MM.1S (cell line): ENCODE measurements around the gene ANKRD24.

Experiments
- DNase-seq: peaks from one replicate; pipeline ENCODE4 v3.0.0-alpha.2; 2015
- H2AFZ ChIP-seq: fragments of 300-600 bp; sonication (generic); 2 replicates; pipeline ENCODE4 v1.6.0; 2016; ENCODE audit warnings: antibody characterized with exemption, low read length
- H3F3A ChIP-seq: fragments of 300-600 bp; sonication (generic); 2 replicates; pipeline ENCODE4 v1.6.1; 2016; ENCODE audit warnings: mild to moderate bottlenecking, antibody characterized with exemption, low read length, moderate library complexity, mixed read lengths; ENCODE audit not compliant: insufficient read depth
- H3K27ac ChIP-seq: fragments of 300-600 bp; sonication (generic); 2 replicates; pipeline ENCODE4 v1.5.1; 2016; ENCODE audit warnings: mild to moderate bottlenecking, low read length
- H3K27me3 ChIP-seq: fragments of 300-600 bp; sonication (generic); replicated peaks from 2 replicates; pipeline ENCODE4 v1.6.0; 2016; ENCODE audit warnings: low read length; ENCODE audit not compliant: insufficient read depth
- H3K36me3 ChIP-seq: fragments of 300-600 bp; sonication (generic); replicated peaks from 2 replicates; pipeline ENCODE4 v1.6.1; 2016; ENCODE audit warnings: mild to moderate bottlenecking, low read length, mixed read lengths; ENCODE audit not compliant: insufficient read depth
- H3K4me1 ChIP-seq: fragments of 300-600 bp; sonication (generic); 2 replicates; pipeline ENCODE4 v1.6.1; 2016; ENCODE audit warnings: low read length, mixed read lengths
- H3K4me2 ChIP-seq: fragments of 300-600 bp; sonication (generic); 2 replicates; pipeline ENCODE4 v1.6.0; 2016; ENCODE audit warnings: low read depth, low read length
- H3K4me3 ChIP-seq: fragments of 300-600 bp; sonication (generic); 2 replicates; pipeline ENCODE4 v1.5.1; 2016; ENCODE audit warnings: low read length, mixed read lengths
- H3K79me2 ChIP-seq: fragments of 300-600 bp; sonication (generic); 2 replicates; pipeline ENCODE4 v1.6.1; 2016; ENCODE audit warnings: mixed run types, low read length, mixed read lengths
- H3K9ac ChIP-seq: fragments of 300-600 bp; sonication (generic); 2 replicates; pipeline ENCODE4 v1.6.1; 2016; ENCODE audit warnings: low read length, mixed read lengths
- H3K9me2 ChIP-seq: fragments of 300-600 bp; sonication (generic); replicated peaks from 2 replicates; pipeline ENCODE4 v1.6.1; 2016; ENCODE audit warnings: mild to moderate bottlenecking, low read length, mixed read lengths; ENCODE audit not compliant: insufficient read depth
- H3K9me3 ChIP-seq: fragments of 300-600 bp; sonication (generic); replicated peaks from 2 replicates; pipeline ENCODE4 v1.6.1; 2016; ENCODE audit warnings: mild to moderate bottlenecking, low read length, mixed read lengths; ENCODE audit not compliant: insufficient read depth
- H4K20me1 ChIP-seq: fragments of 300-600 bp; sonication (generic); 2 replicates; pipeline ENCODE4 v1.6.1; 2016; ENCODE audit warnings: mild to moderate bottlenecking, low read length, moderate library complexity, mixed read lengths; ENCODE audit not compliant: insufficient read depth
- EZH2 ChIP-seq: fragments of 300-600 bp; sonication (generic); optimal IDR thresholded peaks from 2 replicates; pipeline ENCODE3; 2017; ENCODE audit warnings: low read depth, mild to moderate bottlenecking, antibody characterized with exemption, low read length, mixed read lengths
- EZH2phosphoT487 ChIP-seq: fragments of 300-600 bp; sonication (generic); IDR thresholded peaks from 2 replicates; pipeline ENCODE4 v1.6.1; 2018; ENCODE audit warnings: antibody characterized with exemption, low read length
- TF ChIP-seq, protein P1 (sequence below): fragments of 300-600 bp; sonication (generic); IDR thresholded peaks from 2 replicates; pipeline ENCODE4 v1.5.1; 2016; ENCODE audit warnings: antibody characterized with exemption, low read length, mixed read lengths

The ANKRD24 gene

DNA sequence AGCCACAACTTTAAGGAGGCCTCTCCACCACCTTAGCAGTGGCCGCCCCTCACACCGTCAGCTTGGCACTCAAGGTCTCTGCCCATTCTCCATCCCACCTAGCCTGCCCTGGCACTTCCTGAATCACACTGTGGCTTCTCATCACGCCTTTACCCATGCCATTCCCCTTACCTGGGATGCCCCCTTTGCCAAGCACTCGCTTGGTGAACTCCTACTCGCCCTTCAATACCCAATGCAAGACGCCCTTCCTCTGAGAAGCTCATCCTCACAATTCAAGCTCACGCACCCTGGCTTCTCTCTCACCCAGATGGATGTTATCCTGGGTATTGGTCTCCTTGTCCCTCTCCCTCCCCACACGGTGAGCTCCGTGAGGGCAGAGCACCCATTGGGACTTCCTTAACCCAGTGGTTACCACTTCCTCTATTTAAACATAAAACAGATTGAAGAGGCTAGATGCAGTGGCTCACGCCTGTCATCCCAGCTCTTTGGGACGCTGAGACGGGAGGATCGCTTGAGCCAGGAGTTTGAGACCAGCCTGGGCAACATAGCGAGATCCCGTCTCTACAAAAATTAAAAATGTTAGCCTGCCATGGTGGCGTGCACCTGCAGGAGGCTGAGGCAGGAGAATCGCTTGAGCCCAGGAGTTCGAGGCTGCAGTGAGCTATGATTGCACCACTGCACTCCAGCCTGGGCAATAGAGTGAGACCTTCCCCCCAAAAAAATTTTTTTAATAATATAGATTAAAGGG, 83.9 kb downstream of the ANKRD24 start:
- TF ChIP-seq EZH2phosphoT487 = no peak
- TF ChIP-seq EZH2 = no peak
- TF ChIP-seq, protein P1, sequence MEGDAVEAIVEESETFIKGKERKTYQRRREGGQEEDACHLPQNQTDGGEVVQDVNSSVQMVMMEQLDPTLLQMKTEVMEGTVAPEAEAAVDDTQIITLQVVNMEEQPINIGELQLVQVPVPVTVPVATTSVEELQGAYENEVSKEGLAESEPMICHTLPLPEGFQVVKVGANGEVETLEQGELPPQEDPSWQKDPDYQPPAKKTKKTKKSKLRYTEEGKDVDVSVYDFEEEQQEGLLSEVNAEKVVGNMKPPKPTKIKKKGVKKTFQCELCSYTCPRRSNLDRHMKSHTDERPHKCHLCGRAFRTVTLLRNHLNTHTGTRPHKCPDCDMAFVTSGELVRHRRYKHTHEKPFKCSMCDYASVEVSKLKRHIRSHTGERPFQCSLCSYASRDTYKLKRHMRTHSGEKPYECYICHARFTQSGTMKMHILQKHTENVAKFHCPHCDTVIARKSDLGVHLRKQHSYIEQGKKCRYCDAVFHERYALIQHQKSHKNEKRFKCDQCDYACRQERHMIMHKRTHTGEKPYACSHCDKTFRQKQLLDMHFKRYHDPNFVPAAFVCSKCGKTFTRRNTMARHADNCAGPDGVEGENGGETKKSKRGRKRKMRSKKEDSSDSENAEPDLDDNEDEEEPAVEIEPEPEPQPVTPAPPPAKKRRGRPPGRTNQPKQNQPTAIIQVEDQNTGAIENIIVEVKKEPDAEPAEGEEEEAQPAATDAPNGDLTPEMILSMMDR = no peak
- H3K4me3 ChIP-seq = no peak overlapping the region
- H4K20me1 ChIP-seq = no peaks in the 10 kb centered on the region
- H3K9ac ChIP-seq = no peak overlapping the region
- no peaks in the 10 kb centered on the region for H3K9me2 ChIP-seq
- peaks cover 5% of the 10 kb centered on the region; the same call in 1 of the 2 replicates for H3K36me3 ChIP-seq
- H3K4me2 ChIP-seq = no peak overlapping the region
- no peaks in the 10 kb centered on the region for H3K4me1 ChIP-seq
- H2AFZ ChIP-seq = no peak overlapping the region
- no peaks in the 10 kb centered on the region for H3K27me3 ChIP-seq
- no peak for DNase-seq
- no peaks in the 10 kb centered on the region for H3K79me2 ChIP-seq
- no peak overlapping the region for H3K27ac ChIP-seq
- no peaks in the 10 kb centered on the region for H3F3A ChIP-seq
- no peaks in the 10 kb centered on the region for H3K9me3 ChIP-seq

DNA sequence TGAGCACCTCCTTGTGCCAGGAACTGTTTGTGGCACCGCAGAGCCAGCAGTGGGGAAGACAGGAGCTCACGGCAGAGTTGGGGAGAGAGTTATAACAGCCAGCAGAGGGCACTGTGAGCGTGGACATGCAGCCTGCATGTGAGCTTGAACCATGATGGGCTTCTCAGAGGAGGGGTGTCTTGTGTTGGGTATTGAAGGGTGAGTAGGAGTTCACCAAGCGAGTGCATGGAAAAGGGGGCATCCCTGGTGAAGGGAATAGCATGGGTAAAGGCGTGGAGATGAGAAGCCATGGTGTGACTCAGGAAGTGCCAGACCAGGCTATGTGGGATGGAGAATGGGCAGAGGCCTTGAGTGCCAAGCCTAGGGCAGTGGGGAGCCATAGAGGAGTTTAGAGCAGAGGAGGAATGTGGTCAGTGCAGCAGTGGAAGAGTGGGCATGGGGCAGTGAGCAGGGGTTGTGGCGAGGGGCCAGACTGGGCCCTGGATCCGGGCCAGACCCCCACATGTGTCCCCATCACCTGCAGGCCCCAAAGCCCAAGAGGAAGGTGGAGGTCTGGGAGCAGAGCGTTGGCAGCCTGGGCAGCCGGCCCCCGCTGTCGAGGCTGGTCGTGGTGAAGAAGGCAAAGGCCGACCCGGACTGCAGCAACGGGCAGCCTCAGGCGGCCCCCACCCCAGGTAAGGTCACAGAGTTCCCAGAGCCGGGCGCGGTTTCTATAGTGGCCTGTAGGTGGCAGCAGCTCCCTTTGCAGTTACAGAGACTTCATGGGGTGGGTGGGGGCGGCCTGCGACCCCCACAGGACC, 84.8 kb downstream of the ANKRD24 start:
- peak; percentile 64 for DNase-seq
- no peak overlapping the region for H3K4me3 ChIP-seq

DNA sequence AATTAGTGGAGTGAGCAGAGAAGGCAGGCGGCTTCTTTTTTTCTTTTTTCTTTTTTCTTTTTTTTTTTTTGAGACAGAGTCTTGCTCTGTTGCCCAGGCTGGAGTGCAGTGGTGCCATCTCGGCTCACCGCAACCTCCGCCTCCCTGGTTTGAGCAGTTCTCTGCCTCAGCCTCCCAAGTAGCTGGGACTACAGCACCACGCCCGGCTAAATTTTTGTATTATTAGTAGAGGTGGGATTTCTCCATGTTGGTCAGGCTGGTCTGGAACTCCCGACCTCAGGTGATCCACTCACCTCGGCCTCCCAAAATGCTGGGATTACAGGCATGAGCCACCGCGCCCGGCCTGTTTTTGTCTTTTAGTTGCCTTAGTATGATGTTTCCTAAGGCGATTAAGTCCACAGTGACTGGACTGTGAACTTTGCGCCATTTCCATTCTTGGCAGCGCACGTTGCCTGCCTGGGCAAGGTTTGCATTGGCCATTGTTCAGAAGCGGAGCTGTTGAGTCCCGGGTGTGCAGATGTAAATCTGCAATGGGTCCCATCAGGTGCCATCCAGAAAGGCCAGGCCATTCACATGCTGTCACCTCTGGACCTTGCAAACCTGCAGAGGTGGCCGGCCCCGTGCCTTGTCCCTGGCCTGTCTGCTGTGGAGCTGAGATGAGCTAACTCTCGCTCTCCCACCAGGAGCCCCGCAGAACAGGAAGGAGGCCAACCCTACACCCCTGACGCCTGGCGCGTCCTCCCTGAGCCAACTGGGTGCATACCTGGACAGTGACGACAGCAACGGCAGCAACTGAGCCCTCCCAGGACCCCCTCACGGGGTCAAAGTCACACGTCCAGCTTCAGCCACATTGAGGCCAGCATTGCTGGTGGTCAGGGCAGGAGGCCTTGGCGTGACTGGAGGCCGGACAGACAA, 85.7 kb downstream of the ANKRD24 start:
- Histone ChIP-seq H3K9me3 (no peaks in the 10 kb centered on the region), H3K9ac (no peak overlapping the region), H3K27ac (no peak overlapping the region), H3K4me1 (no peaks in the 10 kb centered on the region), H3K4me3 (no peak overlapping the region), H2AFZ (no peak overlapping the region), H4K20me1 (no peaks in the 10 kb centered on the region), H3K4me2 (no peak overlapping the region), H3K36me3 (0 out of 2 replicates have a peak, but pooled peaks cover 5% of the 10 kb centered on the region), H3K79me2 (no peaks in the 10 kb centered on the region), H3F3A (no peaks in the 10 kb centered on the region), H3K9me2 (no peaks in the 10 kb centered on the region), H3K27me3 (no peaks in the 10 kb centered on the region)
- TF ChIP-seq, protein P1 = no peak
- TF ChIP-seq EZH2phosphoT487 = no peak
- TF ChIP-seq EZH2 = no peak
- no peak for DNase-seq

More for the DNA sequence above, 84.8 kb downstream of the ANKRD24 start:
- H3K9me2 ChIP-seq = no peaks in the 10 kb centered on the region
- no peaks in the 10 kb centered on the region for H3K27me3 ChIP-seq
- no peaks in the 10 kb centered on the region for H3K9me3 ChIP-seq
- no peaks in the 10 kb centered on the region for H4K20me1 ChIP-seq
- no peak overlapping the region for H3K27ac ChIP-seq
- no peaks in the 10 kb centered on the region for H3K79me2 ChIP-seq
- 0 out of 2 replicates have a peak, but pooled peaks cover 5% of the 10 kb centered on the region for H3K36me3 ChIP-seq
- H3F3A ChIP-seq = no peaks in the 10 kb centered on the region
- no peak overlapping the region for H2AFZ ChIP-seq
- no peaks in the 10 kb centered on the region for H3K4me1 ChIP-seq
- H3K4me2 ChIP-seq = no peak overlapping the region
- no peak overlapping the region for H3K9ac ChIP-seq
- no peak for TF ChIP-seq EZH2
- TF ChIP-seq, protein P1 = peak; percentile 78
